ENCODE results near the gene ERMAP. TPM values are rescaled to one million over a fixed set of nuclear protein-coding genes. Genes with fewer than 3 reads are reported as not detected.

ERMAP gene
- total and polyA plus RNA-seq, 3 donors from 2014 or later = 10.6 to 14.0 (median 11.7) TPM

DNA sequence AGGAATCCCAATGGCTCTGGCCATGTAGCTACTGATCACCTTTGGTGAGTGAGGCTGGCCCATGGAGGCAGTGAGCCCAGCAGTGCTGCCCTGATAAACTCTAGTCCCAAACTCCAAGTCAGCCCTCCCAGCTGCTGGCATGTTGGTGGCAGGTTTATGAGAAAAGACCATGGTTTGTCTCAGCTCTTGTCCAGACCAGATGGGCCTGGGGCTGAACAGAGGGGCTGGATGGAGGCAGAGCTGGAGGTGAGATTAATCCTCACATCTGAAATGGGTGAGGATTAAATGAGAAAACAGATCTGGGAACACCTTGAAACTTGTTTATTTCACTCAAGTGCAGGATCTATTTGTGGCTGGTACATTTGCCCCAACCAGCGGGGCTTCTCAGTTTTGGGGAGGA is 28.9 kb upstream of the ERMAP start:
- no peak overlapping the region for H3K27ac ChIP-seq
- intact Hi-C loops (cut with DNase I; ENCODE audit: low total_unique reads) = no loop called here
- H3K4me3 ChIP-seq = no peak overlapping the region
- DNase-seq = no peak
- H3K36me3 ChIP-seq (ENCODE audit: low read depth, missing control alignments) = no peaks in the 10 kb centered on the region
- WGBS, 2 donors = 92 to 95% methylated on average over 1 of the region's 1 CpG
- TF ChIP-seq, protein P1, sequence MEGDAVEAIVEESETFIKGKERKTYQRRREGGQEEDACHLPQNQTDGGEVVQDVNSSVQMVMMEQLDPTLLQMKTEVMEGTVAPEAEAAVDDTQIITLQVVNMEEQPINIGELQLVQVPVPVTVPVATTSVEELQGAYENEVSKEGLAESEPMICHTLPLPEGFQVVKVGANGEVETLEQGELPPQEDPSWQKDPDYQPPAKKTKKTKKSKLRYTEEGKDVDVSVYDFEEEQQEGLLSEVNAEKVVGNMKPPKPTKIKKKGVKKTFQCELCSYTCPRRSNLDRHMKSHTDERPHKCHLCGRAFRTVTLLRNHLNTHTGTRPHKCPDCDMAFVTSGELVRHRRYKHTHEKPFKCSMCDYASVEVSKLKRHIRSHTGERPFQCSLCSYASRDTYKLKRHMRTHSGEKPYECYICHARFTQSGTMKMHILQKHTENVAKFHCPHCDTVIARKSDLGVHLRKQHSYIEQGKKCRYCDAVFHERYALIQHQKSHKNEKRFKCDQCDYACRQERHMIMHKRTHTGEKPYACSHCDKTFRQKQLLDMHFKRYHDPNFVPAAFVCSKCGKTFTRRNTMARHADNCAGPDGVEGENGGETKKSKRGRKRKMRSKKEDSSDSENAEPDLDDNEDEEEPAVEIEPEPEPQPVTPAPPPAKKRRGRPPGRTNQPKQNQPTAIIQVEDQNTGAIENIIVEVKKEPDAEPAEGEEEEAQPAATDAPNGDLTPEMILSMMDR (IDR thresholded peaks at IDR 0.05) = no peak
- TF ChIP-seq POLR2A (IDR thresholded peaks at IDR 0.05) = no peak
- peaks cover 8% of the 10 kb centered on the region for H3K4me1 ChIP-seq
- H3K27me3 ChIP-seq = no peaks in the 10 kb centered on the region
- H3K9me3 ChIP-seq = no peaks in the 10 kb centered on the region

GRCh38 chr1:42793824-42794223 is 23.1 kb upstream of the ERMAP start:
- H3K4me1 ChIP-seq = no peaks in the 10 kb centered on the region
- intact Hi-C loops (cut with DNase I; ENCODE audit: low total_unique reads) = no loop called here
- TF ChIP-seq, protein P1 (IDR thresholded peaks at IDR 0.05) = no peak
- TF ChIP-seq POLR2A (IDR thresholded peaks at IDR 0.05) = no peak
- H3K4me3 ChIP-seq = no peak overlapping the region
- no peak for DNase-seq
- WGBS, 2 donors = 84 to 90% methylated on average over 2 of the region's 2 CpGs
- no peaks in the 10 kb centered on the region for H3K27me3 ChIP-seq
- H3K9me3 ChIP-seq = no peaks in the 10 kb centered on the region
- no peaks in the 10 kb centered on the region for H3K36me3 ChIP-seq (ENCODE audit: low read depth, missing control alignments)
- H3K27ac ChIP-seq = no peak overlapping the region

- Histone ChIP-seq H3K27me3 (no peaks in the 10 kb centered on the region), H3K9me3 (no peaks in the 10 kb centered on the region), H3K4me1 (peaks cover 5% of the 10 kb centered on the region), H3K36me3 (ENCODE audit: low read depth, missing control alignments) (no peaks in the 10 kb centered on the region), H3K27ac (no peak overlapping the region), H3K4me3 (no peak overlapping the region)
- TF ChIP-seq POLR2A (IDR thresholded peaks at IDR 0.05) = no peak
- TF ChIP-seq, protein P1 (IDR thresholded peaks at IDR 0.05) = no peak
- no peak for DNase-seq
- intact Hi-C loops (cut with DNase I; ENCODE audit: low total_unique reads) = no loop called here
- 83 to 87% methylated on average over 3 of the region's 3 CpGs for WGBS, 2 donors
Measured at GRCh38 chr1:42797414-42797813, 19.5 kb upstream of the ERMAP start.

DNA sequence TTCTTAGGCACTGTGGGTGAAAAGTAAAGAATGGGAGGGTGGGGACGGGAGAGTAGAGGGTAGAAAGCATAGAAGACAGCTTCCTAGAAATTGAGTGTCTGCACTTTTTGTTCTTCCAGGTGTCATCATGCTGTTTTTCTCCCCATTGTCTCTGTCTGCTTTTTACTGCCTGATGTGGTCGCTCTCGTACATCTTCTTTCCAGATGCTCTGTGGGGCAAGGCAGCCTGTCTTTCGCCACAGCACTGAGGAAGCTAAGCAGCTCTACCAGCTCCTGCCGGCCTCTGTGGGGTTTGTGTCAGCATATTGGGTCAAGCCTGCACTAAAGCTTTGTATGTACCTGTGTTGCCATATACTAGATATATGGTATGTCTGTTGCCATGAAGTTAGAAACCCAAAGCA is 18.9 kb upstream of the ERMAP start:
- no peak for TF ChIP-seq POLR2A (IDR thresholded peaks at IDR 0.05)
- TF ChIP-seq, protein P1 (IDR thresholded peaks at IDR 0.05) = no peak
- DNase-seq = no peak
- Histone ChIP-seq H3K4me1 (peaks cover 5% of the 10 kb centered on the region), H3K27ac (no peak overlapping the region), H3K9me3 (no peaks in the 10 kb centered on the region), H3K36me3 (ENCODE audit: low read depth, missing control alignments) (no peaks in the 10 kb centered on the region), H3K4me3 (no peak overlapping the region), H3K27me3 (no peaks in the 10 kb centered on the region)
- WGBS, 2 donors = 74 to 92% methylated on average over 5 of the region's 5 CpGs
- intact Hi-C loops (cut with DNase I; ENCODE audit: low total_unique reads) = no loop called here

- Histone ChIP-seq H3K9me3 (no peaks in the 10 kb centered on the region), H3K27me3 (no peaks in the 10 kb centered on the region), H3K4me1 (peaks cover 5% of the 10 kb centered on the region), H3K4me3 (no peak overlapping the region), H3K36me3 (ENCODE audit: low read depth, missing control alignments) (no peaks in the 10 kb centered on the region), H3K27ac (no peak overlapping the region)
- DNase-seq = no peak
- intact Hi-C loops (cut with DNase I; ENCODE audit: low total_unique reads) = no loop called here
- WGBS, 2 donors = 85 to 88% methylated on average over 8 of the region's 8 CpGs
- TF ChIP-seq, protein P1 (IDR thresholded peaks at IDR 0.05) = no peak
- no peak for TF ChIP-seq POLR2A (IDR thresholded peaks at IDR 0.05)
Measured at GRCh38 chr1:42801832-42802473, 15.0 kb upstream of the ERMAP start.
